Measurements from ENCODE around the gene DNAJB12.

DNAJB12 gene

GRCh38 chr10:72379062-72379461 is 24.3 kb upstream of the DNAJB12 start:
- Histone ChIP-seq H4K20me1 (ENCODE audit: insufficient read depth, low read length) (no peaks in the 10 kb centered on the region), H3K9ac (ENCODE audit: low read depth, low read length) (no peak overlapping the region), H3K4me2 (ENCODE audit: insufficient read depth, low read length) (no peak overlapping the region), H3K79me2 (ENCODE audit: insufficient read depth, low read length) (no peaks in the 10 kb centered on the region), H2AFZ (ENCODE audit: low read depth, low read length) (no peak overlapping the region), H3K36me3 (ENCODE audit: insufficient read depth, low read length) (peaks cover 8% of the 10 kb centered on the region), H3K9me3 (ENCODE audit: insufficient read depth, low read length, severe bottlenecking) (no peaks in the 10 kb centered on the region), H3K27me3 (ENCODE audit: insufficient read depth, low read length, poor library complexity) (no peaks in the 10 kb centered on the region), H3K4me1 (ENCODE audit: insufficient read depth, low read length) (no peaks in the 10 kb centered on the region), H3K27ac (ENCODE audit: low read length) (no peak overlapping the region), H3K4me3 (ENCODE audit: low read depth in 1 of 2, low read length in 2 of 2) (no peak overlapping the region)
- ATAC-seq (ENCODE audit: insufficient read depth, low read depth) (0 out of 3 replicates have a peak, but pooled peaks have one; percentile 44), DNase-seq (no peak)
- TF ChIP-seq CTCF (IDR thresholded peaks at IDR 0.05; ENCODE audit: borderline replicate concordance, extremely low read depth, low read length, poor library complexity, severe bottlenecking), result no peak
- TF ChIP-seq EZH2 (IDR thresholded peaks at IDR 0.05; ENCODE audit: borderline replicate concordance, low read depth, low read length, severe bottlenecking), result no peak

GRCh38 chr10:72375585-72375984 is 20.9 kb upstream of the DNAJB12 start:
- Histone ChIP-seq H3K4me1 (ENCODE audit: insufficient read depth, low read length) (peaks cover under 1% of the 10 kb centered on the region; the same call in 1 of the 2 replicates), H3K27ac (ENCODE audit: low read length) (no peak overlapping the region), H2AFZ (ENCODE audit: low read depth, low read length) (no peak overlapping the region), H3K9ac (ENCODE audit: low read depth, low read length) (no peak overlapping the region), H3K4me3 (ENCODE audit: low read depth in 1 of 2, low read length in 2 of 2) (no peak overlapping the region), H3K36me3 (ENCODE audit: insufficient read depth, low read length) (peaks cover 15% of the 10 kb centered on the region), H3K9me3 (ENCODE audit: insufficient read depth, low read length, severe bottlenecking) (no peaks in the 10 kb centered on the region), H4K20me1 (ENCODE audit: insufficient read depth, low read length) (no peaks in the 10 kb centered on the region), H3K79me2 (ENCODE audit: insufficient read depth, low read length) (no peaks in the 10 kb centered on the region), H3K4me2 (ENCODE audit: insufficient read depth, low read length) (no peak overlapping the region), H3K27me3 (ENCODE audit: insufficient read depth, low read length, poor library complexity) (no peaks in the 10 kb centered on the region)
- ATAC-seq (ENCODE audit: insufficient read depth, low read depth) (no peak), DNase-seq (no peak)
- no peak for TF ChIP-seq EZH2 (IDR thresholded peaks at IDR 0.05; ENCODE audit: borderline replicate concordance, low read depth, low read length, severe bottlenecking)

GRCh38 chr10:72375173-72375572 is 20.5 kb upstream of the DNAJB12 start:
- Histone ChIP-seq H3K4me1 (ENCODE audit: insufficient read depth, low read length) (peaks cover 5% of the 10 kb centered on the region; the same call in 1 of the 2 replicates), H3K9me3 (ENCODE audit: insufficient read depth, low read length, severe bottlenecking) (no peaks in the 10 kb centered on the region), H3K27ac (ENCODE audit: low read length) (no peak overlapping the region), H3K4me3 (ENCODE audit: low read depth in 1 of 2, low read length in 2 of 2) (no peak overlapping the region), H3K36me3 (ENCODE audit: insufficient read depth, low read length) (peaks cover 15% of the 10 kb centered on the region), H3K27me3 (ENCODE audit: insufficient read depth, low read length, poor library complexity) (no peaks in the 10 kb centered on the region), H3K9ac (ENCODE audit: low read depth, low read length) (no peak overlapping the region), H3K4me2 (ENCODE audit: insufficient read depth, low read length) (no peak overlapping the region), H3K79me2 (ENCODE audit: insufficient read depth, low read length) (no peaks in the 10 kb centered on the region), H2AFZ (ENCODE audit: low read depth, low read length) (no peak overlapping the region), H4K20me1 (ENCODE audit: insufficient read depth, low read length) (no peaks in the 10 kb centered on the region)
- TF ChIP-seq CTCF (IDR thresholded peaks at IDR 0.05; ENCODE audit: borderline replicate concordance, extremely low read depth, low read length, poor library complexity, severe bottlenecking) (no peak), EZH2 (IDR thresholded peaks at IDR 0.05; ENCODE audit: borderline replicate concordance, low read depth, low read length, severe bottlenecking) (no peak)
- DNase-seq (no peak), ATAC-seq (ENCODE audit: insufficient read depth, low read depth) (no peak)

- Histone ChIP-seq H3K27ac (ENCODE audit: low read length) (no peak overlapping the region), H2AFZ (ENCODE audit: low read depth, low read length) (no peak overlapping the region)
Observed at GRCh38 chr10:72370201-72370722, 15.5 kb upstream of the DNAJB12 start.

More at GRCh38 chr10:72370201-72370722, 15.5 kb upstream of the DNAJB12 start:
- no peak overlapping the region for H3K9ac ChIP-seq (ENCODE audit: low read depth, low read length)
- H3K4me3 ChIP-seq (ENCODE audit: low read depth in 1 of 2, low read length in 2 of 2), result no peak overlapping the region
- TF ChIP-seq CTCF (IDR thresholded peaks at IDR 0.05; ENCODE audit: borderline replicate concordance, extremely low read depth, low read length, poor library complexity, severe bottlenecking) (no peak), EZH2 (IDR thresholded peaks at IDR 0.05; ENCODE audit: borderline replicate concordance, low read depth, low read length, severe bottlenecking) (no peak)
- no peaks in the 10 kb centered on the region for H3K27me3 ChIP-seq (ENCODE audit: insufficient read depth, low read length, poor library complexity)
- H3K4me1 ChIP-seq (ENCODE audit: insufficient read depth, low read length), result peaks cover 5% of the 10 kb centered on the region; the same call in 1 of the 2 replicates
- ATAC-seq (ENCODE audit: insufficient read depth, low read depth) (peak; percentile 65), DNase-seq (no peak)
- no peaks in the 10 kb centered on the region for H3K9me3 ChIP-seq (ENCODE audit: insufficient read depth, low read length, severe bottlenecking)
- H4K20me1 ChIP-seq (ENCODE audit: insufficient read depth, low read length), result no peaks in the 10 kb centered on the region
- H3K4me2 ChIP-seq (ENCODE audit: insufficient read depth, low read length), result no peak overlapping the region
- peaks cover 32% of the 10 kb centered on the region for H3K36me3 ChIP-seq (ENCODE audit: insufficient read depth, low read length)
- H3K79me2 ChIP-seq (ENCODE audit: insufficient read depth, low read length), result no peaks in the 10 kb centered on the region
